Measurements from ENCODE around the gene LMAN1L.

LMAN1L gene

DNA sequence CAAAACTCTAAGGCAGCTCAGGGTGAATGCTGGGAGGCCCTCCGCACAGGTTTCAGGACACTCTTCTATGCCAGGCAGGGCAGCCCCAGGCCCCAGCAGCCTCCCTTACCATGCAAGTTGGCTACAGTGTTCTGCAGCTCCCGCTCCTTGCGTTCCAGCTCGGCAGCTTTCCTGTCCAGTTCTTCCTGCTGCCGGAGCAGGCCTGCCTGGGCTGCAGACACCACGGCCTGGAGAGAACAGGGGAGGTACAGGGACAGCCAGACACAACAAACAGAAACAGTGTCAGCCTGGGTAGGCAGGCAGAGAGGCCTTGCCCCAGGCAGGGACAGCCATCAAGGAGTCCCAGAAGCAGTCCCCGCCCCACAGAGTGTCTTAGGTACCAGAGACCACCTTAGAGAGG, 39.3 kb downstream of the LMAN1L start:
- in situ Hi-C loops (cut with HindIII; ENCODE audit: low sequenced_read_pairs) = loop anchor here (5.0 kb wide), 3 partner anchors 35 to 75 kb away; partner anchors contain the start of gene FAM219B

DNA sequence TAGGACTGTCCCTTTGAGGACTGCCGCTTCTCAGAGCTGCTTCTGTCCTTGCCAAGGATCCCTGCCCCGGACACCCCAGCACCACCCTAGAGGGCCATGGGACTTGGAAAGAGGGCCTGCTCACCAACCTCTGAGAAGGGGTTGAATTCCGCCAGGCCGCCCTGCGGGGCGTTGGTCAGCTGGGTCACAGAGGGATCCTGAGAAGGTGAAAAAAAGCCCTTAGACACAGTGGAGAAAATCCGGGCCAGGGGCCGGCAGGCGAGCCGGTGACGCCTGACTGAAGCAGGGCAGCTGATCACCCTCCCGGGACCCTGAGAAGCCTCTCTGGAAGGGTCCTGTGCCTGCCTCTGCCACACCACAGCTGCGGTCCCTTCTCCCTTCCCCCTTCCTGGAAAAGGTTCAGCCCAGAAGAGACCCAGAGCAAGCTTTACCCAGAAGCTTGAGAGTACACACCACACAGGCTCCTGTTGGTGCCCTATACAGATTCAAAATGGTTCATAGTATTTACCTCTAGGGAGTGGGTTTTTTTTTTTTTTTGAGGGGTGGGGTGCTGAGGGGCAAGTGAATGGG, 41.9 kb downstream of the LMAN1L start:
- in situ Hi-C loops (cut with HindIII; ENCODE audit: low sequenced_read_pairs) = loop anchor here (5.0 kb wide), 3 partner anchors 37 to 77 kb away; partner anchors contain the start of gene FAM219B

DNA sequence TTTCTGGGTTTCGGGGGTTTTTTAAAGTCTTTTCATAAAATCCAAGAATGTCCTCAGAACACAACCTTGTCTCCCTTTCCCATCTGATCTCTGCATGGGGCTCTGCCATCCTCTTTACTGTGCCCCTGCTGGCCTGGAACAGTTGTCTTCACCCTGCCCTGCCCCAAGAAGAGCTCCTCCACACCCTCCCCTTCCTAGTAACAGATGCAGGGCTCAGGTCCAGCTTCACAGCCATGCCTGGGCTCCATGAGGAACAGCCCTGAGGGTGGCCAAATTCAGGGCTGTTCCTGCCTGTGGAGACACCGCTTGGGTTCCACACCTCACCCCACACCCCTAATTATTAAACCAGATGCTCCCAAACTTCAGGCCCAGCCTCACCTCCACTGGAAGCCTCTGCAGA, 43.2 kb downstream of the LMAN1L start:
- in situ Hi-C loops (cut with HindIII; ENCODE audit: low sequenced_read_pairs) = no loop called here

DNA sequence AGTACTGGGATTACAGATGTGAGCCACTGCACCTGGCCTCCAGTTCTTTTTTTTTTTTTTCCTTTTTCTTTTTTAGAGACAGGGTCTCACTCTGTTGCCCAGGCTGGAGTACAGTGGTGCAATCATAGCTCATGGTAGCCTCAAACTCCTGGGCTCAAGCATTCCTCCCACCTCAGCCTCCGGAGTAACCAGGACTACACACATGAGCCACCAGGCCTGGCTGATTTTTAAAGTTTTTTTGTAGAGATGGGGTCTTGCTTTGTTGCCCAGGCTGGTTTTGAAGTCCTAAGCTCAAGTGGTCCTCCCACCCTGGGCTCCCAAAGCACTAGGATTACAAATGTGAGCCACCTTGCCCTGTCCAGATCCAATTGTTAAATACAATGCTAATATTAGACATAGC, 43.9 kb downstream of the LMAN1L start:
- in situ Hi-C loops (cut with HindIII; ENCODE audit: low sequenced_read_pairs) = no loop called here

DNA sequence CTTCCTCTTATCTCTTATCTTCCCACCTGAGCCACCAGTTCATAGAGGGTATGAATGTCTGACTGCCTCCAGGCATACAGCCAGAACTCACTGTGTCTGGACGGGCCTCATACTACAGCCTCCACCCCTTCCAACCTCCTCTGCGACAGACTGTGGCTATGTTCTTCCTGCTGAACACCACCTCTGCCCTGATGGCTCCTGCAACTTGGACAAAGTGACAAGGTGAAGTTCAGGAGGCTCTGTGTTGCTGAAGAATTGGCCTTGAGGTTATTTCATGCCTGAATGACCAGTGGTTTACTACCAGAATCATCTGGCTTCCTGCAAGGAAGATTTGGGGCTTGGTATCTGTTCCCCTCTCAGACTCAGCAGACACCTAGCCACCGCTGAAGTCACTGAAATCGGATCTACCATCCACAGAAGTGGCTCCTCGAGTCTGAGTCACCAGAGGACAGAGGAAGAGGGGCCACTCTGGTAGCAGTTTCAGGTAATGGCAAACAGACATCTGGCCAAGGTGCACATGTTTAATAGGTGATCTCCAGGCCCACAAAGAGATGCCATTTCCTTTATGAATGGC, 44.5 kb downstream of the LMAN1L start:
- in situ Hi-C loops (cut with HindIII; ENCODE audit: low sequenced_read_pairs) = no loop called here

DNA sequence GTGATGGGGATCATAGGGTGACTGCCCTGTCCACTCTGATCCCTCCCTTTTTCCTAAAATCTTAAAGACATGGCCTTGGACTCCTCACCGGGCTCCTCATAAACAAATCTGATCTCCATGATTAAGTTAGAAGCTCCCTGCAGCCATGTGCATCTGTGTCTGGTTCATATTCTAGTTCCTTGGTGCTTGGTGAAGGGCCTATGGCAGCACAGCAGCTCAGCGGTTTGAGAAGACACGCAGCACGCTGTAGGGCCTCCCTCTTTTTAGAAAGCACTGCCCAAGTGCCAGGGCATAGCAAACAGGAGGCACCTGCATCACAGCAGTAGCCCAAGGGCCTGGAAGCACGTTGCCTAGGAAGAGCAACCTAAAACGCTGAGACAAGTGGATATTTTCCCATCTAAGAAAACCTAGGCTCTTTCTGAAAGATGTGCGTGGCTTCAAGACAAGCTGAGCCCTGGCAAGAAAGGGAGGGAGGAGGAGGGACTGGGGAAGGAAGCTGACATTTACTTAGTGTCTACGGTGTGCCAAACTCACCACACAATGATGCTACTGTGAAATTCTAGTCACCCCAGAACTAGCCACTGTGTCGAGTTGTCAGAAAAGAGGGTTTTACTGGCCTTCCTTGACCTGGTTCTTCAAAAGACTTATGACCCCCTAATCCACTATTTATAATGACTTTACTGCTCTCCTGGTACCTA, 45.2 kb downstream of the LMAN1L start:
- in situ Hi-C loops (cut with HindIII; ENCODE audit: low sequenced_read_pairs) = no loop called here

DNA sequence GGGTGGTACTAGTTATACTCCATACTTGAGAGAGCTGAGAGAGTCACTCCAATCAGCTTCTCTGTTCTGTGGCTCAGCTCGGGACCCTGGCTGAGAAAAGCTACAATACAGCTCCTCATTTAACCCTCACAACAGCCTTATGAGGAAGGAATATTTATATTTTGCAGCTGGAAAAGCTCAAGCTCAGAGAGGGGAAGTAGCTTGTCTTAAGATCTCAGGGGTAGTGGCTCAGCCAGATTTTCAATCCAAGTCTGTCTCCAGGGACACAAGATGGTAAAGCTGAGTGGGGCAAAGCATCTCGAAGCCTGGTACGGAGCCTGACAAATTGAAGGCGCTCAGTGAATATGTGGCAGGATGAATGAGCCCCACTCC, 45.7 kb downstream of the LMAN1L start:
- in situ Hi-C loops (cut with HindIII; ENCODE audit: low sequenced_read_pairs) = no loop called here

DNA sequence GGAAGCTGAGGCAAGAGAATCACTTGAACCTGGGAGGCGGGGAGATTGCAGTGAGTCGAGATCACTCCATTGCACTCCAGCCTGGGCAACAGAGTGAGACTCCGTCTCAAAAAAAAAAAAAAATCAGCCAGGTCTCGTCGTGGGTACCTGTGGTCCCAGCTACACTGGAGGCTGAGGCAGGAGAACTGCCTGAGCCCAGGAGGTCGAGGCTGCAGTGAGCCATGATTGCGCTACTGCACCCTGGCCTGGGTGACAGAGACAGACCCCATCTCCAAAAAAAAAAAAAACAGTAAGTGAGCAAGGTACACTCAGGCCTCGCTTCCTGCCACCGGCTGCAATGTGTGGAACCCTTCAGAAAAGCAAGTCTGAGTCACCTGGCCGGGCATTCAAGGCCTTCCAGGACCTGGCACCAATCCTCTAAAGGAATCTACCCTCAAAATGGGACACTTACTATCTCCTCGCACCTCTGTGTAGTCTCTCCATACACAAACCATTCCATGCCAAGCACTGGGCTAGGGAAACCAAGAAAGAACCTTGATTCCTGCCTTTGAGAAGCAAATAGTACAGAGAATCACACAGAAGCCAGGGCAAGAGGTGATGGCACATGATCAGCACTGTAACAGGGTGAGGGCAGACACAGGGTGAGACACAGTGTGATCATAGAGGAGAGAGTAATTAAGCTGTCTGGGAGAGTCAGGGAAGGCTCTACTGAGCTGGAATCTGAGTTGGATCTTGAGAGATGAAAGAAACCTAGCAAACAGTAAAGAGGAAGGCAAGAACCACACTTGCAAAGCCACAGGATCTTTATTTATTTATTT, 50.8 kb downstream of the LMAN1L start:
- in situ Hi-C loops (cut with HindIII; ENCODE audit: low sequenced_read_pairs) = no loop called here

DNA sequence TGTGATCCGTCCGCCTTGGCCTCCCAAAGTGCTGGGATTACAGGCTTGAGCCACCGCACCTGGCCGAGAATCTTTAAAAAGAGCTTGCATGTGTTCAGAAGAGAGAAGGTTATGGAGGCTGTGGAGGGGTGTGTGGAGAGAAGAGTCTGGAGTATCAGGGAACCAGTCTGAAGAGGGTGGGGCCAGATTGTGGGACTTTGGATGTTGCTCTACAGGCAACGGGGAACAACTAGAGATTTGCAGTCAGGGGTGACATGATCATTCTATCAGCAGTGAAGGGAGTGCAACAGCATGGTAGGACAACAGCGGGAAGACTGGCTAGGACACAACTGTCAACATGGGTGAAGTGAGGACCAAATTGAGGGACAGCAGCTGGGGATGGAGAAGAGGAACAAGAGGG, 51.7 kb downstream of the LMAN1L start:
- in situ Hi-C loops (cut with HindIII; ENCODE audit: low sequenced_read_pairs) = no loop called here

DNA sequence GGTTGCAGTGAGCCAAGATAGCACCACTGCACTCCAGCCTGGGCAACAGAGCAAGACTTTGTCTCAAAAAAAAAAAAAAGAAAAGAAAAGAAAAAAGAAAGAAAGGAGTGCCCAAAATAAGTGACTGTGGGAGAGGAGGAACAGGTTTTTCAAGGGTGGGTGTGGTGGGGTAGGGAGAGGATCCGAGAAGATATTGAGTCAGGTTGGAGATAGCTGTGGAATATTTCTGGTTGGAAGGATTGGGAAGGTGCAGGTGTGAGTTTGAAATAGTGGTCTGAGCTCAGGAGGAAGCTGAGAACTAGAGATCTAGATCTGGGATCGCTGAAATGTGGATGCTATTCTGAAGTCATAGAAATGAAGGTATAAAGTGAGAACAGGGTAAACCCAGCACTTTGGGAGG, 52.7 kb downstream of the LMAN1L start:
- in situ Hi-C loops (cut with HindIII; ENCODE audit: low sequenced_read_pairs) = no loop called here

DNA sequence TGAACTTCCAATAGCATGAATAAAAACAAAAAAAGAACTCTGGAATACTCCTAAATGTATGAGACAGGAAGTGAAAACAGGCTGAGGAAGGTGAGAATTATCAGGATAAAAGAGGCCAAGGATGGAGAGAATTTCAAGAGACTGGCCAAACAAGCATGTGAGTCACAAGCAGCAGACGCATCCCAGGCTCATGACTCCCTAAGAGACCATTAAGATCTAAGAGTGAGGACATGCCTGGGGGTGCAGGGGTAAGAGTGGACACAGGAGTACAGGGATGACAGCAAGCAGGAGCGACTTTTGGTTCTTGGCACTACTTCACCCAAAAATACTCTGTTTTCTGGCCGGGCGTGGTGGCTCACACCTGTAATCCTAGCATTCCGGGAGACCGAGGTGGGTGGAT, 53.5 kb downstream of the LMAN1L start:
- in situ Hi-C loops (cut with HindIII; ENCODE audit: low sequenced_read_pairs) = no loop called here

DNA sequence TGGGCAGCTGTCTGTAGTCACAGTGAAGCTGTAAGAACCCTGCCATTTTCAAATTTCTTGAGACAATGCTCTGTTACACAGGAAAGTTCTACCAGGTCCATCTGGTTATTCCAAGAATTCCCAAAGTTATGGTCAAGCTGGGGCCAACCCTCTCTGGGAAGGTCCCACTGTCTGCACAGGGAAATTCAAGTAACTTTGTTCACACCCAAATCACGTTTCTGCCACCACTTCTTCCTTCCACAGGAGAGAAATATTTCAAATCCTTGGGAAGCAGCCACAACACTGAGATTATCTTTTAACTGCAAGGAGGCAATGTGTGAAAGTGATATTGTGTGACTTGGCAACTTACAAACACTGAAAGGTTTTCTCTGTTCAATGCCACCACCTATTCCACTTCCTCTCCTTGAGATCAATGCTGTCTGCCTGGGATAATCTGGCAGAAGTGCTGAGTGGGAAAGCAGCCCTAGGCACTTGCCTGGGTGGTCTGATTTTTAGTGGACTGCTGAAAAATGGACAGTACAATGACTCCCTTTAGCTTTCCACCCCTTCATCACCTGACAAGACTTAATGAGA, 54.9 kb downstream of the LMAN1L start:
- in situ Hi-C loops (cut with HindIII; ENCODE audit: low sequenced_read_pairs) = no loop called here

DNA sequence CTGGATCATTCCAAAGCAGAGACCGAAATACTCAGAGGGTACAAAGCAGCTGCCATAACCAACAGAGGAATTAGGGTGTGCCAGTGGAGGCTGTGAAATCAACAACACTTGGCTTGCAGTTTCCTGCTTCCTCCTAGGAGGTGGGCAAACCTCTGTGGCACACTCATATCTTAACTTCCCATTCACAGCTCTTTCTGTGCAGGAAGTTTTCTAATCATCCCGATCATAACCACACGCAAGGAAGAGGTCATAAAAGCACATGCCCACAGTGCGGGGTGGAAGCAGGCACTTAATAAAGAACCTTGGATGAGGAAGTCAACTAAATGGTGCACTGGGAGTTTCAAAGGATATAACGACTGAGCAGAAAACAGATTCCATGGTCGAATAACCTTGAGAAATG, 55.4 kb downstream of the LMAN1L start:
- in situ Hi-C loops (cut with HindIII; ENCODE audit: low sequenced_read_pairs) = no loop called here

DNA sequence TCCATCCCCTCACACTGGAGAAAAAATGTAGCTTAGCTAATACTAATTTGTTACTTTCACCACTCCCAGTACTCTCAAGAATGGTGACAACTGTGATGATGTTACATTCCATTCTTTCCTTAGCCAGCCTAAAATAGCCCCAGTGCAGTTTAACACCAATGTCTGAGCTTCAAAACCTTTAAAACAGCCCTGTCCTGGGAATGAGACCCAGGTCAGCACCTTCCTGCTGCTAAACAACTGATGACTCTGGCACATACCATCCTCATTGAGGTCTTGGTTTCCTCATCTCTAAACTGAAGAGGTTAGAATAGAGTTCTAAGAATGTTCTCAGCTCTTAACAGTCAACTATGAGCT, 56.7 kb downstream of the LMAN1L start:
- in situ Hi-C loops (cut with HindIII; ENCODE audit: low sequenced_read_pairs) = no loop called here

DNA sequence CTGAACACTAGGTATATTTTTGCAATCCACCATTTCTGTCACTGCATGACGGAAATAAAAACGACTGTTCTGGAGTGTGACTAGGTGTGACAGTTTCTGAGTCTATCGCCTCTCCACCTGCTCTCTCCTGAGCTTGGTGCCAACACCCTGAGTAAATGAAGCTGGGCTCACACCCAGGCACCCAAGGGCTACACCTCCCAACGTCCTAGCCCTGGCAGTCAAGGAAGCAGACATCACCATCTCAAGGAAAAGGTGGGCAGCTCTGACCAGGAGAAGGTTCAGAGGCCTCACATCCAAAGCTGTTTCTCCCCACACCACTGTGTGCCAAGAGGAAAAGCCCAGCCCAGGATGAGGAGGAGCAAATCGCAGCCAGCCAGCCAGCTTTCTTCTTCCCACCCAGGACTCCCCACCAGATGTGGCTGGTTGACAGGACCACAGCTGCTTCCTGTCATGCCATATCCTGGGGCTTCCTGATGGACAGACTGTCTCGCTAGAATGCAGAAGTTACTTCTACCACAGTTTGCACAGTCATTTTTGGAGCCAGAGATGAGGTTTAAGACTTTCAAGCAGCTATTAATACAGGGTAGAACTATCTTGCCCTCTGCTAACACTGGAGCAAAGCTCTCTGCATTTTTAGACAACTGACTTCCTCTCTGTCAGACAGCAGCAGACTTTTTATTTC, 57.2 kb downstream of the LMAN1L start:
- in situ Hi-C loops (cut with HindIII; ENCODE audit: low sequenced_read_pairs) = no loop called here

DNA sequence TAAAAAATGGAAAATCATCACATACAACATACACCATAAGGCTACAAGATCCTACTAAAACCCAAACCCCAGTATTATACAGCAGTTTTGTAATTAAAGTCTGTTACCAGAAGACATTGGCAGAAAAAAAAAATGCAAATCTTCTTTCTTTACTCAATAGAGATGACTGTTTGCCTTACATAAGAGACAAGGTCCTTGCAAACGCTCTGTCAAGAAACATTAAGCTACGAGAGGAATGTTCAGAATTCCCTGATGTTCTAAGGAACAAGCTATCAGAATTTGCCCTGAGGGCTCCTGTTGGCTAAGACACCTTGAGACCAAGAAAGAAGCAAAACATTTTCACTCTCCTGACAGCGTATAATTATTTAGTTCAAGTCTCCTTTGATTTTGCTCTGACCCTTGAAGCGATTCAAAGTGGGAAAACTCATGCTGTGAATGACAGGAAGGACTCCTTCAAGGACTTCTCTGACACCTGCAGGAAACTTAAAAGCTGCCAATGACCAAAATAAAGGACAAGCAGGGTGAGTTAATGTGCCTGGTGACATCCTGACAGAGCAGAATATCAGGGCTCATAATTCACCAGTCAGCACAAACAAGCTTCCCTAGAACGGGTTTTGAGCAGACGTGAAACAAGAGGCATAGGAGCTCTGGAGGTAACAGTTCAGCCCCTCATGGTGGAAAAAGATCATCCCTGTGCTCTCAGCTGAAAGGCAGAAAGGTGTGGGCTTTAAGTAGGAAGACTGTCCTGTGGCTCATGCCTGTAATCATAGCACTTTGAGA, 58.0 kb downstream of the LMAN1L start:
- in situ Hi-C loops (cut with HindIII; ENCODE audit: low sequenced_read_pairs) = no loop called here

DNA sequence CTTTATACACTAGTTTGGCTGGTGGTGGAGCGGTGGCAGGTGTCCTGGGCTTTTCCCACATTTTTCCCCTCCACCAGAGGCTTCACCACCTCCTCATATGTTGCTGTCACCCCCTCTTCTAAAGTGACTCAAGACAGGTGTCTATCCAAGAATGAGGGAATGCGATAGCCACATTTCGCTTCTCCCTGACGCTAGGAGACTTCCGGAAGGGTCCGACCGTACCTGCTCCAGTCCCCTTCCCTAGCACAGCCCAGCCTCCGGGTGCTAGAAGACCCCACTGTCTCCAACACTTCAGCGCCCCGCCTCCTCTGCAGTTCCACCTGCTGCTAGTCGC, 60.0 kb downstream of the LMAN1L start:
- in situ Hi-C loops (cut with HindIII; ENCODE audit: low sequenced_read_pairs) = no loop called here

DNA sequence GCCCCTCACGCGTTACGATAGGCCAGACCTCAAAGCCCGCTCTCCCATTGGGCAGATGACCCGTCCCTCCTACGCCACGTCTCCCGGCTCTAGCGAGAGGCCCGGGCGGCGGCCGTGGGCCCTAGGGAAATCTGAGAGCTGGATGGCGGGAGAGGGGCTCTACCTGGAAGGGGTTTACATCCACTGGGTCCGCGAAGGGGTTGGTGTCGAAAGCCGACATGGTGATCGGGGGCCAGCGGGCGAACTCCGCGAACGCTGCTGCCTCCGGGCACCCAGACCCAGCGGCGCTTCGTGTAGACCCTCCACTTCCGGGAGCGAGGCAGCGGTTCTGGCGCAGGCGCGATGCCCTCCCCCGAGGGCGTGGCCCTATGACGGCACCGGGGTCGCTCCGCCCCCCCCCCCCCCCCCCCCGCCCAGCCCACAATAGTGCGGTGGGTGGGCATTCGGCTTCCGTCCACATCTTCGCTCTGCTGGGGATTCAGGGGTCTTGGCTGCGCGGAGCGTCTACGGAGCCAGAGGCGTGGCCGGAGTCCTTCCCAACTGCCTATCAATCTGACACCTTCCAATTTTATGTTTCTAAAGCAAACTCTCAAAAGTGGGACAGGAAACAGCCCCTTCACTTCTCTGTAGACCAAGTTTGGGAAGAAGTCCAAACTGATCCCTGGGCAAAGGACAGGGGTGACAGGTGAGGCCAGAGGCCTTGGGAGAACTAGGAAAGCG, 60.6 kb downstream of the LMAN1L start, which contains the start of gene SCAMP2:
SCAMP2 (minus strand) TSS at position 330 of the 720 bp plus-strand sequence; CDS start at position 220, 110 bp downstream.
- in situ Hi-C loops (cut with HindIII; ENCODE audit: low sequenced_read_pairs) = no loop called here

DNA sequence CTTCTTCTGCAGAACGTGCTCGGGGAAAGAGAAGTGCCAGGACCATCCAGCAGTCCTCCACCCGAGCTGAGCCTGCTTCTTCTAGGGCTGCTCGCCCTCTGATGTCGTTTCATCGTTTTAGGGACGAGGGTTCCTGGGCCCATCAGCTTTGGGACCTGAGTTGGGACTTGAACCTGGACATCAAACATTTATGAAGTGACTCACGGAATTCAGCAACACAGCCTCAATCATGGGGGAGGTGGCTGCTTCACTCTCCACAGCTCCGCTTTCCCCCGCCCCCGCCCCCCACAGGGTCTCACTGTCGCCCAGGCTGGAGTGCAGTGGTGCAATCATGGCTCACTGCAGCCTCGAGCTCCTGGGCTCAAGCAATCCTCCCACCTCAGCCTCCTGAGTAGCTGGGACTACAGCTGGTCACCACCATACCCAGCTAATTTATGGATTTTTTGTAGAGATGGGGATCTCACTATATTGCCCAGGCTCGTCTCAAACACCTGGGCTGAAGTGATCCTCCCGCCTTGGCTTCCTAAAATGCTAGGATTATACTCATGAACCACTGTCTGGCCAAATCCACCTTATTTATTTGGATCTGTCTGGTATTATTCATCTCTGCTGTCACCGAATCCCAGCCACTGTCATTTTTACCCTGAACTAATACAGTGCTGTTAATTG, 61.3 kb downstream of the LMAN1L start:
- in situ Hi-C loops (cut with HindIII; ENCODE audit: low sequenced_read_pairs) = no loop called here

Measured in endothelial cell of hepatic sinusoid (primary cell).